H1 (cell line): ENCODE data around the gene KIR2DL1. TPM values are rescaled to one million over a fixed set of nuclear protein-coding genes. Genes with fewer than 3 reads are reported as not detected.

Experiments used
- CTCF ChIA-PET: fragments of 300-600 bp; sonication (Branson Sonifier 250); formaldehyde crosslinking; loops from one replicate; lab custom pipeline; 2021; ENCODE audit not compliant: partially characterized antibody; lab: Charles Lee
- POLR2A ChIA-PET: fragments of 300-600 bp; sonication (Branson Sonifier 250); formaldehyde crosslinking; loops from one replicate; lab custom pipeline; 2021; ENCODE audit warnings: inconsistent platforms; ENCODE audit not compliant: partially characterized antibody; lab: Charles Lee
- DNase-seq, 2 experiments: peaks; one replicate each; pipeline versions ENCODE4 v3.0.0 to v3.0.0-alpha.2; 2010 to 2022; ENCODE audit warnings: low spot score in 2 of 2, low read depth in 1 of 2, mixed read lengths in 1 of 2
- FAIRE-seq: peaks from 2 replicates; lab custom pipeline; 2011; peaks lifted over from hg19 to GRCh38; lab: Jason Lieb, UNC
- H2AFZ ChIP-seq: 2 replicates; pipeline ENCODE4 v1.8.1; 2012; ENCODE audit warnings: low read length, inconsistent platforms
- H2AK5ac ChIP-seq: 2 replicates; pipeline ENCODE4 v1.6.1; 2013; ENCODE audit warnings: low read depth, low read length
- H2BK120ac ChIP-seq: replicated peaks from 2 replicates; pipeline ENCODE3; 2013; ENCODE audit warnings: low read depth, low read length, inconsistent platforms
- H2BK12ac ChIP-seq: 2 replicates; pipeline ENCODE4 v1.6.1; 2013; ENCODE audit warnings: low read depth, low read length
- H2BK15ac ChIP-seq: 2 replicates; pipeline ENCODE4 v1.6.1; 2013; ENCODE audit warnings: low read length
- H2BK20ac ChIP-seq: 2 replicates; pipeline ENCODE4 v1.6.1; 2013; ENCODE audit warnings: low read length
- H2BK5ac ChIP-seq: 2 replicates; pipeline ENCODE4 v1.6.1; 2013; ENCODE audit warnings: low read depth, low read length
- H3K14ac ChIP-seq: 2 replicates; pipeline ENCODE4 v1.6.1; 2013; ENCODE audit warnings: inconsistent platforms; ENCODE audit not compliant: insufficient read length
- H3K18ac ChIP-seq: 2 replicates; pipeline ENCODE4 v1.6.1; 2013; ENCODE audit warnings: low read length; ENCODE audit errors: extremely low read depth
- H3K23ac ChIP-seq: 2 replicates; pipeline ENCODE4 v1.6.1; 2013; ENCODE audit warnings: inconsistent platforms; ENCODE audit not compliant: insufficient read length
- H3K23me2 ChIP-seq: 2 replicates; pipeline ENCODE4 v1.6.1; 2013; ENCODE audit warnings: low read depth, low read length
- H3K27ac ChIP-seq: 2 replicates; pipeline ENCODE4 v1.6.1; 2011; ENCODE audit warnings: low read depth, low read length, inconsistent platforms
- H3K27me3 ChIP-seq, 4 experiments: replicated peaks in 1 of 4; 1 replicate in 1 of 4; 2 replicates in 3 of 4; pipeline versions ENCODE4 v1.6.1 to v1.8.1; 2011 to 2013; ENCODE audit warnings: low read length in 3 of 4, mild to moderate bottlenecking in 3 of 4, inconsistent platforms in 2 of 4, mixed read lengths in 2 of 4, moderate library complexity in 1 of 4; ENCODE audit not compliant: control insufficient read depth in 3 of 4, insufficient read depth in 3 of 4; ENCODE audit errors: extremely low read depth in 1 of 4
- H3K36me3 ChIP-seq, 4 experiments: 2 replicates each; pipeline versions ENCODE4 v1.6.1 to v1.8.1; 2011 to 2013; ENCODE audit warnings: mild to moderate bottlenecking in 4 of 4, low read length in 3 of 4, moderate library complexity in 2 of 4, control low read depth in 1 of 4, inconsistent platforms in 1 of 4; ENCODE audit not compliant: insufficient read depth in 4 of 4, control insufficient read depth in 2 of 4
- H3K4ac ChIP-seq: replicated peaks from 2 replicates; pipeline ENCODE3; 2013; ENCODE audit warnings: low read length, low read depth, mixed read lengths, inconsistent platforms; ENCODE audit not compliant: insufficient read length
- H3K4me1 ChIP-seq, 4 experiments: replicated peaks in 1 of 4; 1 replicate in 1 of 4; 2 replicates in 3 of 4; pipeline versions ENCODE4 v1.6.1 to v1.8.1; 2011 to 2013; ENCODE audit warnings: low read length in 3 of 4, inconsistent platforms in 2 of 4, mixed read lengths in 1 of 4; ENCODE audit not compliant: insufficient read depth in 4 of 4, control insufficient read depth in 3 of 4
- H3K4me2 ChIP-seq, 2 experiments: 2 replicates each; pipeline versions ENCODE4 v1.6.1 to v1.8.1; 2011 to 2013; ENCODE audit warnings: low read depth in 2 of 2, low read length in 2 of 2, control low read depth in 1 of 2, inconsistent platforms in 1 of 2, mild to moderate bottlenecking in 1 of 2; ENCODE audit not compliant: insufficient read depth in 1 of 2
- H3K4me3 ChIP-seq, 4 experiments: fragments of 200-600, 300-600 bp in 1 of 4; sonication (generic), shearing (Covaris generic), sonication (Bioruptor Twin) in 1 of 4; 2 replicates each; pipeline versions ENCODE4 v1.5.1 to v1.8.1; 2011 to 2016; ENCODE audit warnings: low read length in 4 of 4, low read depth in 3 of 4, control low read depth in 2 of 4, inconsistent platforms in 2 of 4, mild to moderate bottlenecking in 2 of 4, mixed read lengths in 1 of 4, moderate library complexity in 1 of 4; ENCODE audit not compliant: insufficient read depth in 2 of 4; ENCODE audit errors: extremely low read depth in 1 of 4
- H3K56ac ChIP-seq: replicated peaks from 2 replicates; pipeline ENCODE3; 2013; ENCODE audit warnings: low read depth, mild to moderate bottlenecking, mixed read lengths, low read length, inconsistent platforms; ENCODE audit not compliant: insufficient read length
- H3K79me1 ChIP-seq: 2 replicates; pipeline ENCODE4 v1.6.1; 2013; ENCODE audit warnings: low read depth, low read length, control low read depth
- H3K79me2 ChIP-seq, 2 experiments: 2 replicates each; pipeline versions ENCODE4 v1.6.1 to v1.8.1; 2012 to 2013; ENCODE audit warnings: low read length in 2 of 2, mild to moderate bottlenecking in 2 of 2, inconsistent platforms in 1 of 2; ENCODE audit not compliant: insufficient read depth in 2 of 2, control insufficient read depth in 1 of 2
- H3K9ac ChIP-seq, 4 experiments: replicated peaks in 1 of 4; 1 replicate in 1 of 4; 2 replicates in 3 of 4; pipeline versions ENCODE4 v1.6.1 to v1.8.1; 2011 to 2013; ENCODE audit warnings: low read depth in 3 of 4, low read length in 3 of 4, control low read depth in 2 of 4, mild to moderate bottlenecking in 2 of 4, moderate library complexity in 2 of 4, inconsistent platforms in 1 of 4; ENCODE audit errors: extremely low read depth in 1 of 4
- H3K9me3 ChIP-seq, 2 experiments: 2 replicates each; pipeline versions ENCODE4 v1.6.1 to v1.8.1; 2012 to 2013; ENCODE audit warnings: mild to moderate bottlenecking in 2 of 2, moderate library complexity in 2 of 2, control low read depth in 1 of 2, inconsistent platforms in 1 of 2, low read depth in 1 of 2, low read length in 1 of 2, mixed read lengths in 1 of 2; ENCODE audit not compliant: insufficient read depth in 2 of 2
- H4K20me1 ChIP-seq, 2 experiments: replicated peaks in 1 of 2; 2 replicates each; pipeline versions ENCODE3 to v1.8.1; 2011 to 2013; ENCODE audit warnings: inconsistent platforms in 2 of 2, low read length in 2 of 2, mild to moderate bottlenecking in 1 of 2; ENCODE audit not compliant: insufficient read depth in 2 of 2, control insufficient read depth in 1 of 2
- H4K5ac ChIP-seq: 2 replicates; pipeline ENCODE4 v1.6.1; 2013; ENCODE audit warnings: low read length, low read depth, mixed read lengths, inconsistent platforms; ENCODE audit not compliant: insufficient read length
- H4K8ac ChIP-seq: 2 replicates; pipeline ENCODE4 v1.8.0; 2013; ENCODE audit warnings: mild to moderate bottlenecking, moderate library complexity, low read length, inconsistent platforms; ENCODE audit not compliant: insufficient read depth; ENCODE audit errors: extremely low read depth
- H4K91ac ChIP-seq: replicated peaks from 2 replicates; pipeline ENCODE3; 2013; ENCODE audit warnings: low read length, mixed read lengths, inconsistent platforms; ENCODE audit not compliant: insufficient read length
- EP300 ChIP-seq, 2 experiments: IDR thresholded peaks; 1 replicate in 1 of 2; 2 replicates in 1 of 2; pipeline ENCODE4 v1.6.1; 2011 to 2012; ENCODE audit warnings: low read depth in 2 of 2, low read length in 2 of 2, mild to moderate bottlenecking in 2 of 2, borderline replicate concordance in 1 of 2, inconsistent platforms in 1 of 2, moderate library complexity in 1 of 2
- HDAC2 ChIP-seq, 2 experiments: fragments of 300-600 bp in 1 of 2; sonication (generic) in 1 of 2; IDR thresholded peaks; 2 replicates each; pipeline ENCODE4 v1.6.1; 2011 to 2012; ENCODE audit warnings: low read depth in 2 of 2, low read length in 2 of 2, mild to moderate bottlenecking in 2 of 2, moderate library complexity in 2 of 2, borderline replicate concordance in 1 of 2, inconsistent platforms in 1 of 2
- JUN ChIP-seq: IDR thresholded peaks from 2 replicates; pipeline ENCODE4 v1.6.1; 2011; ENCODE audit warnings: low read depth, mild to moderate bottlenecking, improper control_type of control experiment, low read length
- KDM4A ChIP-seq: IDR thresholded peaks from one replicate; pipeline ENCODE4 v1.7.1; 2012; ENCODE audit warnings: low read depth, mild to moderate bottlenecking, moderate library complexity, low read length, inconsistent platforms; ENCODE audit not compliant: severe bottlenecking
- POLR2A ChIP-seq, 2 experiments: IDR thresholded peaks; 1 replicate in 1 of 2; 2 replicates in 1 of 2; pipeline ENCODE4 v1.6.1; 2011; ENCODE audit warnings: low read depth in 2 of 2, low read length in 2 of 2, mild to moderate bottlenecking in 2 of 2; ENCODE audit errors: control extremely low read depth in 1 of 2
- SAP30 ChIP-seq: fragments of 300-600 bp; sonication (generic); IDR thresholded peaks from 2 replicates; pipeline ENCODE4 v1.7.1; 2012; ENCODE audit warnings: low read length, moderate library complexity, mild to moderate bottlenecking, inconsistent platforms; ENCODE audit not compliant: insufficient read depth, insufficient replicate concordance
- SP2 ChIP-seq: IDR thresholded peaks from 2 replicates; pipeline ENCODE4 v1.6.1; 2012; ENCODE audit warnings: mild to moderate bottlenecking, low read length, inconsistent platforms
- SRF ChIP-seq: IDR thresholded peaks from 2 replicates; pipeline ENCODE4 v1.6.1; 2011; ENCODE audit warnings: mild to moderate bottlenecking, low read depth, low read length, moderate library complexity
- TBP ChIP-seq: IDR thresholded peaks from 2 replicates; pipeline ENCODE4 v1.6.1; 2011; ENCODE audit warnings: low read depth, low read length, improper control_type of control experiment
- WGBS, 2 experiments: shearing (Covaris generic) in 1 of 2; methylation state at CpG; one replicate each; pipeline versions ENCODE4 v1.1.6 to v1.1.7; 2013 to 2015; ENCODE audit warnings: low lambda C conversion rate in 2 of 2, mixed read lengths in 2 of 2, inconsistent platforms in 1 of 2, low coverage in 1 of 2, missing lambda C conversion rate in 1 of 2; ENCODE audit not compliant: insufficient replicate concordance in 2 of 2, insufficient coverage in 1 of 2, insufficient read length in 1 of 2; ENCODE audit errors: extremely low coverage in 1 of 2, missing lambda C conversion rate in 1 of 2; 5-methylcytosine and 5-hydroxymethylcytosine counted together
- polyA plus RNA-seq, 7 experiments: library from polyadenylated mRNA; depleted of rRNA in 3 of 7; stranded (reverse) in 5 of 7; unstranded in 2 of 7; fragments of >200 nt in 5 of 7; fragments of 200-250 nt in 2 of 7; gene quantifications; 1 replicate in 5 of 7; 2 replicates in 1 of 7; 4 replicates in 1 of 7; pipeline versions ENCODE4 v1.2.1 to v1.2.3, GENCODE V29; 2011 to 2013; ENCODE audit warnings: missing spikeins in 2 of 7, mixed read lengths in 2 of 7
- total RNA-seq: library from RNA; stranded (reverse); fragmentation: NEBNext Ultra II Directional; extraction: Animal tissue kit (Norgen Biotek cat#: 25700); gene quantifications from 2 replicates; pipeline ENCODE4 v1.2.1, GENCODE V29; 2021
- TF ChIP-seq, protein P1 (sequence below): IDR thresholded peaks from 2 replicates; pipeline ENCODE4 v1.6.1; 2012; ENCODE audit warnings: low read length, inconsistent platforms

The KIR2DL1 gene
- total and polyA plus RNA-seq, 2 of the 8 experiments (the other 6 are each of a cell fraction or from before 2014, with no cell fraction given): not detected

DNA sequence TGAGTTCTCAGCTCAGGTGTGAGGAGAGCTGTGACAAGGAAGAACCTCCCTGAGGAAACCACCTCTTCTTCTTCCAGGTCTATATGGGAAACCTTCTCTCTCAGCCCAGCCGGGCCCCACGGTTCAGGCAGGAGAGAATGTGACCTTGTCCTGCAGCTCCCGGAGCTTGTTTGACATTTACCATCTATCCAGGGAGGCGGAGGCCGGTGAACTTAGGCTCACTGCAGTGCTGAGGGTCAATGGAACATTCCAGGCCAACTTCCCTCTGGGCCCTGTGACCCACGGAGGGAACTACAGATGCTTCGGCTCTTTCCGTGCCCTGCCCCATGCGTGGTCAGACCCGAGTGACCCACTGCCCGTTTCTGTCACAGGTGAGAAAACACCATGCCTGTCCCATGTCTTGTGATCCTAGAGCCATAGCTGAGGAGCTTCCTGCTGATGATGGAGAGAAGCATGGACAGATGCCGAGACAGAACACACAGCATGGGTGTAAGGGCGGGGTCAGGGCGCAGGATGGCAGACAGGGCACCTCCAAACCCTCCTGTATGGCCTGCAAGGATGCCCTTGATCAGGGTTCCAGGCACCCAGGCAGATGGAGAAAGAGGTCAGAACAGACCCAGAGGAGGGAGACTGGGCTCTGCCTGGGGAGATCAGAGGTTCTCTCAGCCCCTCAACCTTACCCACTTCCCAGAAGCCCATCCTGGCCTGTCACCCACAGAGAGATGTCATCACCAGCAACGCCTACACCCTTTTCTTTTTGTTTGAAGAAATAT lies 40.0 kb upstream of the KIR2DL1 start:
- no peak overlapping the region for H2AFZ ChIP-seq
- no peak overlapping the region for H2AK5ac ChIP-seq
- peaks cover 0 to 4% (median 0%) of the 10 kb centered on the region in 4 experiments; a peak in 1 of 8 replicates for H3K36me3 ChIP-seq
- no peak overlapping the region for H4K91ac ChIP-seq
- WGBS, 2 experiments: 69% methylated on average over 15 of the region's 15 CpGs; no CpG with 5 or more reads in 1 of the 2 experiments
- H3K27me3 ChIP-seq: no peaks in the 10 kb centered on the region
- H4K8ac ChIP-seq: no peak overlapping the region
- H4K5ac ChIP-seq: no peak overlapping the region
- H2BK15ac ChIP-seq: no peak overlapping the region
- no peaks in the 10 kb centered on the region for H3K4me1 ChIP-seq
- H3K56ac ChIP-seq: no peak overlapping the region
- FAIRE-seq (no peak), DNase-seq (no peak)
- no peaks in the 10 kb centered on the region for H3K79me1 ChIP-seq
- H3K14ac ChIP-seq: no peak overlapping the region
- ChIA-PET POLR2A (no interaction called here), CTCF (interaction anchor here (0.7 kb wide), 1 partner anchor 249 kb away, joined by 3 read pairs; no protein-coding TSS in a partner anchor)
- H3K9me3 ChIP-seq: peaks cover 68 to 91% of the 10 kb centered on the region in 2 experiments
- no peak overlapping the region for H2BK120ac ChIP-seq
- H3K27ac ChIP-seq: no peak overlapping the region
- H3K23me2 ChIP-seq: no peaks in the 10 kb centered on the region
- no peaks in the 10 kb centered on the region for H3K79me2 ChIP-seq
- no peak overlapping the region for H3K23ac ChIP-seq
- no peak overlapping the region for H3K18ac ChIP-seq
- no peak overlapping the region for H2BK5ac ChIP-seq
- no peak overlapping the region for H2BK20ac ChIP-seq
- H3K9ac ChIP-seq: no peak overlapping the region
- no peak overlapping the region for H3K4me2 ChIP-seq
- H3K4ac ChIP-seq: no peak overlapping the region
- no peak overlapping the region for H3K4me3 ChIP-seq
- no peak overlapping the region for H2BK12ac ChIP-seq
- H4K20me1 ChIP-seq: no peaks in the 10 kb centered on the region
- no peak for TF ChIP-seq SRF
- TF ChIP-seq POLR2A (IDR thresholded peaks at IDR 0.05; ENCODE audit: control extremely low read depth in 1 of 2, low read depth in 2 of 2, low read length in 2 of 2): no peak
- TF ChIP-seq KDM4A: no peak
- TF ChIP-seq, protein P1, sequence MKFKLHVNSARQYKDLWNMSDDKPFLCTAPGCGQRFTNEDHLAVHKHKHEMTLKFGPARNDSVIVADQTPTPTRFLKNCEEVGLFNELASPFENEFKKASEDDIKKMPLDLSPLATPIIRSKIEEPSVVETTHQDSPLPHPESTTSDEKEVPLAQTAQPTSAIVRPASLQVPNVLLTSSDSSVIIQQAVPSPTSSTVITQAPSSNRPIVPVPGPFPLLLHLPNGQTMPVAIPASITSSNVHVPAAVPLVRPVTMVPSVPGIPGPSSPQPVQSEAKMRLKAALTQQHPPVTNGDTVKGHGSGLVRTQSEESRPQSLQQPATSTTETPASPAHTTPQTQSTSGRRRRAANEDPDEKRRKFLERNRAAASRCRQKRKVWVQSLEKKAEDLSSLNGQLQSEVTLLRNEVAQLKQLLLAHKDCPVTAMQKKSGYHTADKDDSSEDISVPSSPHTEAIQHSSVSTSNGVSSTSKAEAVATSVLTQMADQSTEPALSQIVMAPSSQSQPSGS: no peak
- TF ChIP-seq JUN: no peak
- no peak for TF ChIP-seq SP2
- TF ChIP-seq EP300 (IDR thresholded peaks at IDR 0.05; ENCODE audit: borderline replicate concordance in 1 of 2, low read depth in 2 of 2, low read length in 2 of 2): no peak
- TF ChIP-seq SAP30: no peak
- TF ChIP-seq HDAC2 (IDR thresholded peaks at IDR 0.05; ENCODE audit: borderline replicate concordance in 1 of 2, low read depth in 2 of 2, low read length in 2 of 2): no peak
- TF ChIP-seq TBP: no peak
